Retinal pigment epithelial cell (primary cell): ENCODE results near the gene ARID1B.

Source experiments
- DNase-seq: peaks from one replicate; pipeline ENCODE4 v3.0.0-alpha.2; 2010; ENCODE audit warnings: low read depth
- H3K4me3 ChIP-seq: 2 replicates; pipeline ENCODE4 v1.5.1; 2011; ENCODE audit warnings: mild to moderate bottlenecking, low read length, control low read depth, moderate library complexity
- TF ChIP-seq, protein P1 (sequence below): conservative IDR thresholded peaks from 2 replicates; pipeline ENCODE4 v1.5.1; 2011; ENCODE audit warnings: low read depth, low read length, control low read depth, inconsistent platforms

The ARID1B gene

DNA sequence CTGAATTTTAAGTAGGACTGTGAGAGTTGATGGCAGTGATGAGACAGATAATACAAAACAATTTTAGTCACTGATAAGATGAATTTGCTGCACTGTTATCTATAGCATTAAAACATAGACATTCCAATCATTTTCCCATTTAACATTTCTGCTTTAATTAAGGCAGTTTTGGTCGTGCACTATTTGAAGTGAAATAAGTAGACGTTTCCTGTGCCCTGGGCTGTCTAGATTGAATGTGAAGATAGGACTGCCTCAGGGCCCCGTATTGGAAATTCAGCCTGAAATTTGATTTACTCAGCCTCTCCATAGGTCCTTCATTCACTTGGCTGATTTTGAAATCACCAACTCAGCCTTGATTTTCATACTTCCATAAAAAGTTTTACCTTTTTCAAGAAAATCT lies 48.3 kb downstream of the ARID1B start:
- DNase-seq, result no peak
- H3K4me3 ChIP-seq, result no peak overlapping the region
- TF ChIP-seq, protein P1, sequence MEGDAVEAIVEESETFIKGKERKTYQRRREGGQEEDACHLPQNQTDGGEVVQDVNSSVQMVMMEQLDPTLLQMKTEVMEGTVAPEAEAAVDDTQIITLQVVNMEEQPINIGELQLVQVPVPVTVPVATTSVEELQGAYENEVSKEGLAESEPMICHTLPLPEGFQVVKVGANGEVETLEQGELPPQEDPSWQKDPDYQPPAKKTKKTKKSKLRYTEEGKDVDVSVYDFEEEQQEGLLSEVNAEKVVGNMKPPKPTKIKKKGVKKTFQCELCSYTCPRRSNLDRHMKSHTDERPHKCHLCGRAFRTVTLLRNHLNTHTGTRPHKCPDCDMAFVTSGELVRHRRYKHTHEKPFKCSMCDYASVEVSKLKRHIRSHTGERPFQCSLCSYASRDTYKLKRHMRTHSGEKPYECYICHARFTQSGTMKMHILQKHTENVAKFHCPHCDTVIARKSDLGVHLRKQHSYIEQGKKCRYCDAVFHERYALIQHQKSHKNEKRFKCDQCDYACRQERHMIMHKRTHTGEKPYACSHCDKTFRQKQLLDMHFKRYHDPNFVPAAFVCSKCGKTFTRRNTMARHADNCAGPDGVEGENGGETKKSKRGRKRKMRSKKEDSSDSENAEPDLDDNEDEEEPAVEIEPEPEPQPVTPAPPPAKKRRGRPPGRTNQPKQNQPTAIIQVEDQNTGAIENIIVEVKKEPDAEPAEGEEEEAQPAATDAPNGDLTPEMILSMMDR, result no peak

DNA sequence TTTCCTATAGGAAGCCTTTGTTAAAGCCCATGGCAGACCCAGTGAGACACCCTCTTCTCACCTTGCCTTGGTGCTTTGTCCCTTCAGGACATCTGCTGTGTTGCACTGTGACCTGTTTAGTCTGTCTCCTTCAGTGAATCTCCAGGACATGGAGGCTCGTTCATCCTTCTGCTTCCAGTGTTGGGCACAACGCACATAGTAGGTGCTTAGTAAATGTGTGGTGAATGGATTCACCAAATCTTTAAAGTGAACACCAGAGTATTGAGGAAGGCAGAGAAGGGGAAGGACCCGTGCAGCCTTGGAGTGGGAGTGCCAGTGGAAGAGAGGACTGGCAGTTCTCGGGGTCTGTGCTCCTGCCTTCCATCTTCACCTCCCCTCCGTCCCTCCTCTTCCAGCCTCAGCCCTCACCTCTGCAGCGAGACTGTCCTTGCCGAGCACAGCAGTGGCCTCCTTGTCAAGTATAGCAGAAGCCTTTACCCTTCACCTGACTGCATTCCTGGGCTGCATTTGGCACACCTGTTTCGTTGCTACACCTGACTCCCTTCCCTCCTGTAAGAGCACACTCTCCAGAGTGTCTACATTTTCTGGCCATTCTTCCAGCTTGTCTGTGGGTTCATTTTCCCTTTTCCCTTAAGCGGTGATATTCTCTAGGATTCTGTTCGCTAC lies 49.2 kb downstream of the ARID1B start:
- H3K4me3 ChIP-seq, result no peak overlapping the region
- no peak for DNase-seq
- TF ChIP-seq, protein P1, result no peak

DNA sequence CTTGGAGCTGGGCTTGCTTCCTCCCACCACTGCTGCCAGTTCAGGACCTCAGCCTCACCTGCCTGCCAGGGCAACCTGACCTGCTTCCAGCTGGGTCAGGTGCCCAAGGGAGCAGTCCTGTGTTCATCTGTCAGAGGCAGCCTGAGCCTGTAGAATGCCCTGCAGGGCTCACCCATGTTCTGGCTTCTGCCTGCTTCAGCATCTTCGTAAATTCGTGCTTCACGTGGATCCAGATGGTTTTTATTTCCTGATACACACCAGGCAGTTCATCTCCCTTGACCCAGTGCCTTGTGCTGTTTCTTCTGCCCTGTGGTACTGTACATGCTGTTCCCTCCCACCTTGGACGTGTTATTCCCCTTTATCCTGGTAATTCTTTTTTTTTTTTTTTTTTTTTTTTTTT lies 50.2 kb downstream of the ARID1B start:
- TF ChIP-seq, protein P1, result no peak
- H3K4me3 ChIP-seq, result no peak overlapping the region
- DNase-seq, result no peak

DNA sequence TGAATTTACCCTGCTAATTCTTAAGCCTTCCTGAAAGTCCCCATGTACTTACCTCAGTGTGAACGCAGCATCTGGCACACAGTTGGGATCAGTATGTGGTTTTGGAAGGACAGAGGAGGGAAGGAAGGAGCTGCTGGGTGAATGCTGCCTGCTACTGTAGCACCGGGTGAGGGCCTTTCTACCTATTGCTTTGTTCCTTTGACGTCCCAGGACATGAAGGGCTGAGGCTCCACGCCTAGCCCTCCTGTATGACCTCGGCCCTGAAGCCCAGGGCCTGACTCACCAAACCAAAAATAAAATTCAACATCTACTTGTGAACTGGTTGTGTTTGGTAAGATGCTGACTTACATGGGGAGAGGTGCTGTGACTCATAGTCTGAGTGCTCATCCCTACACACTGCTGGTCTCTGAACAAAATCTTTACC lies 51.1 kb downstream of the ARID1B start:
- no peak overlapping the region for H3K4me3 ChIP-seq
- DNase-seq, result no peak
- TF ChIP-seq, protein P1, result no peak

DNA sequence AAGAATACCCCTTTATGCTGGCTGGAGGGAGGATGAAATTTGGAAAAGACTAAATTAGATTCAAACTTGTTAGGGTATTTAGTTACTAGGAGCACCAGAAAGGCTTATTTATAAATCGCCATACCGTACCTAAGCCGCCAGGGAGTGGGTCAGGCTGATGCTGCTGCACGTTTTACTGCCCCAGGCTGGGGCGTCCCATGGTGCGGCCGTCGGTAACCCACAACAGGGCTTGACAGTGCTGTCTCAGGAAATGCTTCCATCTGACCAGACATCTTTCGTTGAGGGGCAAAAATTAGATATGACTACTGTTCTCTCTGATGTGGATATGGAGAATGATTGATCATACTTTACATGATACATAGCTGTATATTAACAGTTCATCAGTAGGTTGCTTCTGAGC lies 52.9 kb downstream of the ARID1B start:
- H3K4me3 ChIP-seq, result no peak overlapping the region
- TF ChIP-seq, protein P1, result no peak
- DNase-seq, result no peak

DNA sequence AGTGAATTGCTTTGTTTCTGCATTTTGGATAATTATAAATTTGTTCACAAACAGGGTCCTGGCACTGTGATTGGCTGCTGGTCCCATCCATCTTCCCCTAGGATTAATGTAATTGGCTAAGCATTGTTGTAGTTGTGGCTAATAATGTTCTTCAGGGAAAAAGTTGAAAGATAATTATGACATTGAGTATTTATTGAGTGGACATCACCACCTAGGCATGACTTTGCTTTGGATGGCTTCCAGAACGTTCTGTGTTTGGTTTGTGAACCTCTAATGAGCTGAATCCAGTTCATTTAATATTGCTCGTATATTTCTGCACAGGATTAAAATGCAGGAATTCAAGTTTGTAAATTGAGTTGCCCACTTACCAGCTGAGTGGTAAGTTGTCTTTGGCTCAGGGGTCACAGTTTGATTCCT lies 55.1 kb downstream of the ARID1B start:
- DNase-seq, result peak; percentile 66
- TF ChIP-seq, protein P1, result no peak

DNA sequence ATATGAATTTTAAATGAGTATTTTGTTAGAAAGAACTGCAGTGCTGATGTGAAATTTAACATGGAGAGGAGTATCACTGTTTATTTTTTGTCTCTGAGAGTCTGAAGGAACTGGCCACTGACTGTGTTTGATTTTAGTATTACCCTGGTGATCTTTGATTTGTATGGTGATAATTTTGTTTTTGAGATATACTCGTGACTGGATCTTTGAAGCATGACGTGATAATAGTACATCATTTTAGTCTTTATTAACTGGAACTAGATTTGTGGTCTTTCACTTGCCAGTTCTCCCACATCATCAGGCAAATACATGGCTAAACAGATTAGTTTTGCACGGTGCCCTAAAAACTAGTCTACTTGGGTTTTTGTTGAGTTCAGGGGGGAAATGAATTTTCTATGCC lies 55.5 kb downstream of the ARID1B start:
- H3K4me3 ChIP-seq, result no peak overlapping the region
- no peak for DNase-seq
- TF ChIP-seq, protein P1, result no peak

More for the DNA sequence above, 55.1 kb downstream of the ARID1B start:
- H3K4me3 ChIP-seq, result no peak overlapping the region
